ENCODE results near the gene ZNF319.

GRCh38 chr16:58028541-58029070 is 28.1 kb upstream of the ZNF319 start:
- TF ChIP-seq CTCF (IDR thresholded peaks at IDR 0.05; ENCODE audit: low read depth, low read length, missing input control): no peak
- TF ChIP-seq, protein P1, sequence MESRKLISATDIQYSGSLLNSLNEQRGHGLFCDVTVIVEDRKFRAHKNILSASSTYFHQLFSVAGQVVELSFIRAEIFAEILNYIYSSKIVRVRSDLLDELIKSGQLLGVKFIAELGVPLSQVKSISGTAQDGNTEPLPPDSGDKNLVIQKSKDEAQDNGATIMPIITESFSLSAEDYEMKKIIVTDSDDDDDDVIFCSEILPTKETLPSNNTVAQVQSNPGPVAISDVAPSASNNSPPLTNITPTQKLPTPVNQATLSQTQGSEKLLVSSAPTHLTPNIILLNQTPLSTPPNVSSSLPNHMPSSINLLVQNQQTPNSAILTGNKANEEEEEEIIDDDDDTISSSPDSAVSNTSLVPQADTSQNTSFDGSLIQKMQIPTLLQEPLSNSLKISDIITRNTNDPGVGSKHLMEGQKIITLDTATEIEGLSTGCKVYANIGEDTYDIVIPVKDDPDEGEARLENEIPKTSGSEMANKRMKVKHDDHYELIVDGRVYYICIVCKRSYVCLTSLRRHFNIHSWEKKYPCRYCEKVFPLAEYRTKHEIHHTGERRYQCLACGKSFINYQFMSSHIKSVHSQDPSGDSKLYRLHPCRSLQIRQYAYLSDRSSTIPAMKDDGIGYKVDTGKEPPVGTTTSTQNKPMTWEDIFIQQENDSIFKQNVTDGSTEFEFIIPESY (IDR thresholded peaks at IDR 0.05): no peak
- TF ChIP-seq FOXA1 (IDR thresholded peaks at IDR 0.05): no peak
- no peak for TF ChIP-seq EGR1 (IDR thresholded peaks at IDR 0.05; ENCODE audit: low read depth in 2 of 2)
- TF ChIP-seq RXRA (IDR thresholded peaks at IDR 0.05): no peak
- no peak for TF ChIP-seq TAF1 (conservative IDR thresholded peaks at IDR 0.05)
- TF ChIP-seq SP1 (IDR thresholded peaks at IDR 0.05): no peak
- no peak for TF ChIP-seq GABPA (IDR thresholded peaks at IDR 0.05 in 1 of 2, conservative IDR thresholded peaks at IDR 0.05 in 1 of 2)
